Measurements from ENCODE around the gene LACRT.
A peak's percentile ranks its signal among the peaks of the same experiment; 100 is the strongest.
"Not testable (repeated sequence)": the region's sequence is repeated elsewhere in the genome, so short reads cannot be mapped to it uniquely, and the experiment has no call there.

LACRT gene, protein sequence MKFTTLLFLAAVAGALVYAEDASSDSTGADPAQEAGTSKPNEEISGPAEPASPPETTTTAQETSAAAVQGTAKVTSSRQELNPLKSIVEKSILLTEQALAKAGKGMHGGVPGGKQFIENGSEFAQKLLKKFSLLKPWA

DNA sequence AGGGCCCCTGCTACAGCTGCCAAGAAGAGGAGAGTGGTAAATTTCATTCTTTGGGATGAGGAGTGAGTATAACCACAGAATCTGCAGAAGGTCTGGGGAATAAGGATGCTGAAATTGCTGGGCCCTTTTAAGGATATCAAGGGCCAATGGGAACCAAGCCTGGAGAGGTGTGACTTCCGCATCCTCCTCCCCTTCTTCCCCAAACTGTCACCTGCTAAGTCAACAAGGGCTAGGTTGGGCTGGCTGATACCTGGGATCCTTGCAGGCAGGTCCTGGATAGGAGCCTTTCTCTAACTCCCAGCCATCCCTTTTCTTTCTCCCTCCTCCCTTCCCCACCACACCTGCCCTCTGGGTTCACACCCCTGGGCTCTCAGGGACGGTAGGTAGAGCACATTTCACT lies at the start of gene LACRT:
TSS of gene LACRT (minus strand) at position 101 of the 400 bp plus-strand sequence. CDS start at position 47, 54 bp downstream.
- DNase-seq: no peak

DNA sequence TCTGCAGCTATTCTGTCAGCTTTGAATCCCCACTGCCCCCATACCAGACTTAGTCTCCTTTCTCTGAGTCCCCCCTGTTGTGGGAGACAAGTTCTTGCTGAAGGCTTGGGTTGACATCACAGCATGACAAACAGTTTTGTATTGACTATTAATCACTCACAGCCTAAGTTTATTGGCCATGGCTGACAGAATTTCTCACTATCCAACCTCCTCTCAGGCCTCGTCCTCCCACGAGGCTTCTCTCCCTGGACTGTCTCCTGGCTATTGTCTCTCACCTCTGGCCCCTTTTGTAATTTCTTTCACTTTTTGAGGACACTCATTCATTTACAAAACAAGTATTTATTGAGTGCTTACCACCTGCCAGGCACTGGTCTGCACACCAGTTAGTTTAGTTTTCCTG lies 48.7 kb upstream of the LACRT start:
- DNase-seq: no peak

DNA sequence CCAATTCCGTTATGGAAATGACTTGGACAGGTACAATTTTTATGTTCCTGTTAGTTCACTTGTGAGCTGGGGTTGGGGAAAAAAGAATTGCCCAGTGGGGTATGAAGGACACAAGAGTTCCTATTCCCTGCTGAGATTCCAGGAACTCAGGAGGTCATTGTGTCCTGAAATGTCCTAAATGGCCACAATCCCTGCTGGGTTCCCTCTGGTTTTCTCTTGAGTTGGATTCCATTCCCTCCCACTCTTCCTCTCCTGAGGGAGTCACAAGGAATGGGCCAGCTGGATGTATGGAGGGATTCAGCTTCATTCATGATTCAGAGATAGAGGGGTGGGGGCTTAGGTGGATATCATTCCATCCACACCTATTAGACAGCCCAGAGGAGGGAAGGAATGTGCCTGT lies 48.0 kb upstream of the LACRT start:
- DNase-seq: no peak

DNA sequence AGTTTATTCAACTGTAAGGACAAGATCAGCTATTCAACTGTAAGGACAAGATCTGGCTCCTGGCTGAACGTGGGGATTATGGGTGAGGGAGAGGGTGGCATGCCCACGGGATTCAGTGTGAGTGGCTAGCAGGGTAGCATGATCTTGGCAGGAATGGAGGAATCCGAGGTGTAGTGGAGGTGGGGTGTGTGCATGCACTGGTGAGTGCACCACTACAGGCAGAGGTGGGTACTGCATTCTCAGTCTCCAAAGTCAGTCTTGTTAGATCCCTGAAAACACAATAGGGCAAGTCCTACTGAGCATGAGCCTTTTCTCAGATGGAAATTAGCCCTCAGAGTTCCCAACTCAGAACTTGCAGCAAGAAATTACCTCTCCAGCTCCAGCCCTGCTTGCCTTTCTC lies 45.7 kb upstream of the LACRT start:
- no peak for DNase-seq

DNA sequence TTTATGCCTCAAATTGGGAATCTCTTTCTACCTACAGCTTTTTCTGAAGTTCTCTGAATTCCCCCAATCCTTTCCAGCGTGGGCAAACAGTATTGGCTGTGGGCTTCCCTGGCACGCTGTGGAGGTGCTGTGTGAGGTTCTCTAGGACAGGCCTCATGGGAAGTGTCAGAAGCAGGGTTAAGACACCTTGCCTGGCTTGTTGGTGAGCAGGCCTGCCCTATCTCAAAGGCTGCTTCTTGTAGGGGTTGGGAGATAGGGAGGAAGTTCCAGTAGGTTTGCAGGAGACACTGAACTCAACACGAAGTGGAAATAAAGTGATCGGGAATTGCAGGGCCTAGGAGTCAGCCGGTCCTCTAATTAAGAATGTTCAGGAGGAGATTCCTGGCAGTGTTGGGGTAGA lies 43.4 kb upstream of the LACRT start:
- DNase-seq: no peak

DNA sequence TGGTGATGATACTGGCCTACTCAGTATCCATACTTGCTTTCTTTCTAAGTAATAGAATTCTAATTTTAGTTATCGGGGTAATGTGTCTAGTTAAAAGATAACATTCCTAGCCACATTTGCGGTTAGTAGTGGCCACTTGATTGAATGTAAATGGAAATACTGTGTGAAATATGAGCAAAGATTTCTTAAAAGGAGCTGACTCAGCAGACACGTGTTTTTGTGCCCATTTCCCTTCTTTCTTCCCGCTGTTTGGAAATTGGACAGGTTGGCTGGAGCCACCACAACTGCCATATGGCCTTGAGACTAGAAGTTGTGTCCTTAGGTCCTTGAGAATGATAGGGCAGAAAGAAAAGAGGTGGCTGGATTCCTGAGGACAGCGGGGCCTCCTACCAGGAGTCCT lies 33.2 kb upstream of the LACRT start:
- DNase-seq: no peak

DNA sequence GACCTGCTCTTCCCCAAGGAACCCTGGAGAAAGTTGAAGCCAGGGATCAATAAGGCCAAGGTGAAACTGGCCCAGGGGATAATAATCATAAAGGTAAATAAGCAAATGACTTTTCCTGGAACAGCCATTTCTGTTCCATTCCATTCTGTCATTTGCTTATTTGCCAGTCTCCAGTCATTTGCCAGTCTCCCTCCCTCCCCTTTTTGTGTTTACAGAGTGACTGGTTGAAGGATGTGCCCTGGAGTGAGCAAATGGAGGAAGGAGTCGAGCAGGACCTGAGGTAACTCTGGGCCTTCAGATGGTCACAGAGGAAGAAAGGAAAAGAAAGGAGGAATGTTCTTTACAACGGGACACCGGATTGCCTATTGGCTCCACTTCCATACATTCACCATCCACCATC lies 31.3 kb upstream of the LACRT start:
- DNase-seq: no peak

DNA sequence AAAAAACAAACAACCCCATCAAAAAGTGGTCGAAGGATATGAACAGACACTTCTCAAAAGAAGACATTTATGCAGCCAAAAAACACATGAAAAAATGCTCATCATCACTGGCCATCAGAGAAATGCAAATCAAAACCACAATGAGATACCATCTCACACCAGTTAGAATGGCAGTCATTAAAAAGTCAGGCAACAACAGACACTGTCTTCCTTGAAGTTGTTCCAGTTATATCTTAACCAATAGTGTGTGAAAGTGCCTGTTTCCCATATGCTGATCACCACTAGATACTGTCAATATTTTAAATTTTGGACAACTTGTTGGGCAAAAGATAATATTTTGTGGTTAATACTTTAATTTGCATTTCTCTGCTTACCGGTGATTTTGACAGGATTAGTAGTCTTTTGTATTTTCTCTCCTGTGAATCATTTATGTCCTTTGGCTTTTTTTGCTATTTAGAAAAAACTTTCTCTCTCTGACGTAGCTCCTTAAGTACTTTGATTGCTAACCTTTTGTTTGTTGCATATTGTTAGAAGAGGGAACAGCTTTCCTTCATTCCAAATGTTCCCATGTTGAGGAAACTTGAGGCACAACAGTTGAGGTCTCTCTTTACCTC lies 30.4 kb upstream of the LACRT start:
- not testable (repeated sequence) for DNase-seq

DNA sequence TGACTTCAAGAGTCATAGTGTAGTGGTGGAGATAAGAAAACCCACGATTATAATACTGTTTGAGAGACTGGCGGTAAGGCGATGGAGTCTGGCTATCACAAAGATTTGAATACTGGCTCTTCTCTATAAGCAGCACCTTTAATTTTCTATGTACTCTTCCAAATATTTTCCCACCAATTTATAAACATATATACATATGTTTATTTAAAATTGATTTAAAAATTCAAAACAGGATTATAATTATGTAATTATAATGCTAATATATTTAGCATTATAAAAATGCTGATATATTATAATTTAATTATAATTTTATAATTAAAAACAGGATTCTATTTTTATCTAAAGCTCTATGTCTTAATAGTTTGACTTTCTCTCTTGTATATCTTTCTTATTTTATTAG lies 28.9 kb upstream of the LACRT start:
- no peak for DNase-seq

DNA sequence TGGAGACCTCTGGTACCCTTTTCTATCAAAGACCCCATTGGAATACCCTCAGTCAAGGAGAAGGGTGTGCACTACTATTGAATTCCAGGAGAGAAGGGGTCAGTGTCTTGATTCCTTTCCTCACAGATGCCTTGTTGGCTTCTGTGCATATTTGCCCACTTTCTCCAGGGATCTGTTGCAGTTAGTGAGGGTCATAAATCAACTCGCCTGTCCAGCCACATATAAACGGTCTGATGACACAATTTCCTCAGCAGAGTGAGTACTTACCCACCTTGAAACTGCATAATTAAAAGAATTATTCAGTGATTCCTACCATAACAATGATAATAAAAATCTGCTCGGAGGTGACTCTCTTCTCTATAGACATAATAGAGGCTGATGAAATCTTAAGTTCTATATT lies 27.3 kb upstream of the LACRT start:
- no peak for DNase-seq

DNA sequence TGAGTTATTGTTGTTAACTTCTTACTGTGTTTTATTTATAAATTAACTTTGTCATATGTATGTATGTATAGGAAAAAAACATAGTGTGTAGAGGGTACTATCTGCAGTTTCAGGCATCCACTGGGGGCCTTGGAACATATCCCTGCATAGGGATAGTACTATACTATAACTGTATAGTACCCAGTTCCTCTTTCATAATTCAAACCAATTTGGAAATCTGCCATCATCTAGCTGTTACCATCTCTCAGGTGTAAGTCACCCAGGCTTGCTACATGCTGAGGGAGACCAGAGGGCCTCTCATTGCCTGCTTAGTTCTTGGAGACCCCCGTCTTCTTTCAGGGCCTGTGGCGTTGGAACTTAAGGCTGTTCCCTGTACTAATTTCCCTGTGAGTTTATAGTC lies 26.4 kb upstream of the LACRT start:
- DNase-seq: no peak

DNA sequence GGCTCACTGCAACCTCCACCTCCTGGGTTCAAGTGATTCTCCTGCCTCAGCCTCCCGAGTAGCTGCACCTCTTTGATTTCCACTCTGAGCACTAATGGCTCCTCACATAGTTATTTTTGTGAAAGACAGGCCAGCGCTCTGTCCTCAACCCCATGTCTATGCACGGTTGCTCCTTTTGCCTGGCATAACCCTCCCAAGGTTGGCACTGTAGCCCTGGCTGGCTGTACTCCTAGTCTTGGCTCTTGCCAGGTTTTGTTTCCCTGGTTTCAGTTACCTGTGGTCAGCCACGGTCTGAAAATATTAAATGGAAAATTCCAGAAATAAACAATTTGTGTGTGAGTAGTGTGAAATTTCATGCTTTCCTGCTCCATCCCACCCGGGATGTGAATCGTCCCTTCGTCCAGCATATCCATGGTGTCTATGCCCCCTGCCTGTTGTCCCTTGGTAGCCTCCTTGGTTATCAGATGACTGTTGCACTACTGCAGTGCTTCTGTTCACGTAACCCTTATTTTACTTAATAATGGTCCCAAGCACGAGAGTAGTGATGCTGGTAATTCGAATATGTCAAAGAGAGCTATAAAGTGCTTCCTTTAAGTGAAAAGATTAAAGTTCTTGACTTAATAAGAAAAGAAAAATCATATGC lies 25.7 kb upstream of the LACRT start:
- DNase-seq: no peak

DNA sequence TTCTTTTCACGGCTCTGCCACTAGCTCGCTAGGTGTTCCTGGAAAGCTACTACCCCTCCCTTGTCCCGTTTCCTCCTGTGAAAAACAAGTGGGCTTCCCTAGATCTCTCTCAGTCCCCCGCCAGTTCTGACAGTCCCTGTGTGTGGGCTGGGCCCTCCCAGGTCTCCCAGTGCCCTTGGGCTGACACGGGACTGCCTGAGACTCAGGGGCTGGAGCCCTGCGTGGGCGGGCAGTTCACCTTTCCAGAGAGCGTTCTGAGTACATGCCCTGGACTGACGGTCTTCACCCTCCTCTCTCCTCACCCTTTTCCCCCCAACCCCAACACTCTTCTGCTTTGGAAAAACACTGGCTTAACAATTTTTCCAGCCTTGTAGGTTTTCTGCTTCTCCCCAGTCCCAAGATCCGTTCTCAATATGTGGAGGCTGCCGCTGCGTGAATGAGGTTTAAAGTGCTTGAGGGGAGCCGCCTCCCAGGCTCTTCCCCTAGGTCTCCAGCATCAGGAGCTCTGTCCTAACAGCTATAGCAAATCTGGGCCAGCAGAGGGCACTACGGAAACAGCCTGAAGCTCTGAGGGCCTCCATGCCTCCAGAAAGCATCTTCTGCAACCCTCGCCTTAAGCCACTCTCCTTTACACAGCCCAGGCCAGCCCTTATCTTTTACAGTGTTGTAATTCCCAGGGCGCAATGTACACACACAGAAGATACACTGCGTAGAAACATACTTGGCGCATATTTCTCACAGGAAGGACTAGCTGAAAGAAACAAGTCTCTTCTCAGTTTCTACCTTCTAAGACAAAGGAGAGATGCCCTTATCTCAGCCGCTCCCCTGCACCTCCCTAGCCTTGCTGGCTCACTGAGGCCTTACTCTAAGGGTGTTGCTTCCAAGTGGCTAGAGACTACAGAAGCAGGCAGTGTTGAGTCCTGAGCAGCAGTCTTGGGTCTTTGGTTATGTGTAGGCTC lies 23.9 kb upstream of the LACRT start:
- DNase-seq: peak; percentile 40

DNA sequence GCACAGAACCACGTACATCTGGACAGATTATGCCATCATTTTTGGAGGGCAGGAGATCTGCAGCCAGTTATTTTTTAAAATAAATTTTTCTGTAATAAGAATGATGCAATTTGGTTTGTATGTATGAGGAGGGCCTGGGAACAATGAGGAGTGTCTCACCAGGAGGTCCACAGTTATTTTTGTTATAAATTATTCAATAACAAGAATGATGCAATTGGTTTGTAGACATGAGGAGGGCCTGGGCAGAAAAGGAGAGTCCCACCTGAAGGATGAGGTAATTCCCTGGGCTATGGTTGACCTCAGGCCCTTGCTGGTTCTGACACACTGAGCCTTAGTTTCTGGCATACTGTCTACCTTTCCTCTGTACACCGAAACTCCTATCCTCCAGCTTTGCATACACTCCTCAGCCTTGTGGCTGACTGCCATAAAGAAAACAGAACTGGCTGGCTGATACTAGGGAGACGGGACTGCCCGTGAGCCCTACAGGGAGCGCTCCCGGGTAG lies 22.5 kb upstream of the LACRT start:
- no peak for DNase-seq

DNA sequence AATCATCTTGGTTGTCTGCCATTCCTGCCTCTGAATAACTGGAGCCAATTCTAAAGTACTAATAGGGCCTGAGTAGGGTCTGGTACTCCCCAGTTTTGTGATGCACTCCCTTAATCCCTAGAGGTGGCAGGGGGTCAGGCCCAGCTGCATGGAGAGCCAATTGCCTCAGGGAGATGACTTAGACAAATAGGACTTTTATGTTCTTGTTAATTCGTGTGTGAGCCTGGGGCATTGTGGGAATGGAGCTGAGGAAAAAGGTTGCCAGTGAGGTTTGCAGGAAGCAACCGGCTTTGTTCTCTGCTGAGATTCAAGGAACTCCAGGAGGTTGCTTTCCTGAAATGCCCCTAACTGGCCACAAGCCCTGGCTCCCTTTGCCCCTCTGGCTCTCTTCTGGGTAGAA lies 20.2 kb upstream of the LACRT start:
- no peak for DNase-seq

DNA sequence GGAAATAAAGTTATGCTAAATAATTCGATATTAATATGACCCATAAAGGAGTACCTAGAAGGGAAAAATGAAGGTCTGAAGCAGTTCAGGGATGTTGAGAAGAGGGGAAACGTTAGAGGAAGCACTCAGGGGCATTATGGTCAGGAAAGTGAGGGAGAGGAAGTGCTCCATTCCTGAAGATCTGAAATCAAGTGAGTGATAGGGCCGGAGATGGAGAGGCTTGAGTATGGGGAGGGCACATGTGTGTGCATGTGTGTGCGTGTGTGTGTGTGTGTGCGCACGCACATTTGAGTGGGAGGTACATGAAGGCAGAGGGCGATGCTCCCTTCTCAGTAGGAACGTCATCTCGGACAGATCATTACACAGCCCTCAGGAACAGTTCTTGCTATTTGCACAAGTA lies 18.3 kb upstream of the LACRT start:
- DNase-seq: no peak

DNA sequence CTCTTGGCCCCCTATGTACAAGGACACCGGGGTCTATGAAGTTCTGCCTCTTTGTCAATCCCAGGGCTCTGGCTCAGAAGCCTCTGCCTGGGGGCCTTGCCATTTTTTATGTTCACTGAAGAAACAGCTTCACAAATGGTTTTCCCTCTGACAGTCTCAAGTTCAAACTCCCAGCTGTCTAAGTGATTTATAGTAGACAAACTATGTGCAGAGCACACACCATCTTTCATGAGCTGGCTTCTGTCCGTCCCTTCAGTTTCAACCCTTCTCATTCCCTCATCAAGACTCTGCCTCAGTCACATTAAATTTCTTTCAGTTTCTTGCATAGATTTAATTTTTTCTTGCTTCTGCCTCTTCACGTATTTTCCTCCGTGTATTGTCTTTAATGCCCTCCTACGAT lies 16.2 kb upstream of the LACRT start:
- DNase-seq: no peak

DNA sequence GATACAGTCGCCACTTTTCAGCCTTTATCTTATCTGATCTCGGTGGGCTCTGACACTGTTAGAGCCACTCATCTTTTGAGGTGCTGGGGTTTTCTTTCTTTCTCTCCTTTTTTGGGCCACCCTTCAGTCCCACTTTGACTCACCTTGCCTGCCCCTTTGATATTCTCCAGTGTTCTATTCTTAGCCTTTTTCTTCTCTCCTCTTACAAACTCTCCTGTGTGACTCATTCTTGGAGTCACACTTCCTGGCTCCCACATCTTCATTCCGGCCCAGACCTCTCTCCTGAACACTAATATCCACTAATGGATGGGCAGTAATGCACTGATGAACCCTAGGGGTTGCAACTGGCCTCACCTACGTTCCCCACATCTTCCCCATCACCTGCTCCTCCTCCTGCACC lies 15.7 kb upstream of the LACRT start:
- no peak for DNase-seq

DNA sequence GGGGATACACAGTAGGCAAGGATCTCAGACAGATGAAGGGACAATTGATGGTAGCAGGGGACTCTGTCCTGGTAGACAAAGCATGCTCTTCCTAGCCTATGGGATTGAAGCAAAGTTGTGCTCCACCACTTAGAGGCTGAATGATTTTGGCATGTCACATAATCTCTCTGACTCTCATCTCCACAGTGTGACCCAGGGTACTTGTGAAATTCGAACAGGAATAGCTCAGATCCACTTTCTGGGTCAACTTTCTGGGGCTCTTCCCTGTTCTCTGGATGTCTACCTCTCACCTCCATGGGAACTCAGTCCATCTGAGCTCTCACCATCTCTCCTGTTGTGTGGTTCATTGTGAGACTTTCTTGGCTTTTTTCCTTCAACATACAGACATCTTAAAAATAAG lies 15.1 kb upstream of the LACRT start:
- DNase-seq: no peak

DNA sequence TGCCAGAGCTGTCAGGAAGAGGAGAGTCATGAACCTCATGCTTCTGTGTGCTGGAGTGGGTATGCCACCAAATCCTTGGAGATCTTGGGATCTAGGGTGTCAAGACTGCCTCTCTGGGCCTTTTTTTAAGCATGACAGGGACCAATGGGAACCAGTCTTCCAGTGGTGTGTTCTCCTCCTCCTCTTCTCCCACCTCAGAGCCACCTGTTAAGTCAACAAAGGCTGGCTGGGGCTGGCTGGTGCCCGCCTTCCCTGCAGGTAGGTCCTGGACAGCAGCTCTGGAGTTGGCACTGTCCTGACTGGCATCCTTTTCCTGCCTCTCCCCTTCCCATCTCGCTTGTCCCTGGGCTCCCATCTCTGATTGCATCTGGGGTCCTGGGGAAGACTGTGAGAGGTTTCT lies 13.6 kb upstream of the LACRT start, which contains the start of gene DCD:
TSS of gene DCD (minus strand) at position 101 of the 400 bp plus-strand sequence. CDS start at position 39, 62 bp downstream.
- DNase-seq: no peak

DNA sequence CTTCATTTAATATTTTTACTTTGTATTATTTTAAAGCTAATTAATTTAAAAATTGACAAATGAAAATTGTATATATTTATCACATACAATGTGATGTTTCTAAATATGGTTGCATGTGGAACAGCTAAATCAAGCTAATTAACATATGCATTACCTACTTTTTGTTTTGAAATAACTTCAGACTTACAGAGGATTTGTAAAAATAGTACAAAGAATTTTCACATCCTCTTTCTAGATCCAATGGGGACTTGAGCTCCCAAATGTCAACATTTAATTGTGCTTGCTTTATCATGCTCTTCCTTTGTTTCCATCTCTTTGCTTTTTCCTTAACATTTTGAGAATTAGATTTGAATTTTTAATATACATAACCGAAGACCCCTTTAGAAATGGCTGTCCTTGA lies 6.9 kb upstream of the LACRT start:
- no peak for DNase-seq

DNA sequence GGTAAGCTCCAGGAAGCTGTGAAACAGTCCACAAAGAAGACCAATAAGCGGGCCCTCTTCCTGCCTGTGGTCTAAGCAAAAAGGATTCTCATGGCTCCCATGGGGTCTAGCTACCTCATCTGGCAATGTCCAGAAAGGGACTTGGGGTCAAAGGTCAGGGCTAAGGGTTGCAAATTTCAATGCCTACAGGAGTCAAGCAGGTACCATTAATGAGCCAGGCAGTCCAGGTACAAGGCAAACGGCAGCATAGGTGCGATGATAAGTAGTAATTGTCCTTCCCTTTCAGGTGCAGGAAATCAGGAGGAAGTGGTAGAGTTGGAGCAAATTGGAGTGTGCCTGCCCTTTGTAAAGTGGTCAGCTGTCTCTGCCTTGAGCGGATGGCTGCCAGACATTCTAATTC lies 6.4 kb upstream of the LACRT start:
- no peak for DNase-seq

DNA sequence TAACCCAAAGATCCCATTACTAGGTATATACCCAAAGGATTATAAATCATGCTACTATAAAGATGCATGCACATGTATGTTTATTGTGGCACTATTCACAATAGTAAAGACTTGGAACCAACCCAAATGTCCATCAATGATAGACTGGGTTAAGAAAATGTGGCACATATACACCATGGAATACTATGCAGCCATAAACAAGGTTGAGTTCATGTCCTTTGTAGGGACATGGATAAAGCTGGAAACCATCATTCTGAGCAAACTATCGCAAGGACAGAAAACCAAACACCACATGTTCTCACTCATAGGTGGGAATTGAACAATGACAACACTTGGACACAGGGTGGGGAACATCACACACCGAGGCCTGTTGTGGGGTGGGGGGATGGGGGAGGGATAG lies 4.4 kb upstream of the LACRT start:
- not testable (repeated sequence) for DNase-seq

All from NCI-H226 (cell line).